ENCODE measurements around the gene UBFD1.
"Not testable (repeated sequence)": the region's sequence is repeated elsewhere in the genome, so short reads cannot be mapped to it uniquely, and the experiment has no call there.

Gene UBFD1, protein sequence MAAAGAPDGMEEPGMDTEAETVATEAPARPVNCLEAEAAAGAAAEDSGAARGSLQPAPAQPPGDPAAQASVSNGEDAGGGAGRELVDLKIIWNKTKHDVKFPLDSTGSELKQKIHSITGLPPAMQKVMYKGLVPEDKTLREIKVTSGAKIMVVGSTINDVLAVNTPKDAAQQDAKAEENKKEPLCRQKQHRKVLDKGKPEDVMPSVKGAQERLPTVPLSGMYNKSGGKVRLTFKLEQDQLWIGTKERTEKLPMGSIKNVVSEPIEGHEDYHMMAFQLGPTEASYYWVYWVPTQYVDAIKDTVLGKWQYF

DNA sequence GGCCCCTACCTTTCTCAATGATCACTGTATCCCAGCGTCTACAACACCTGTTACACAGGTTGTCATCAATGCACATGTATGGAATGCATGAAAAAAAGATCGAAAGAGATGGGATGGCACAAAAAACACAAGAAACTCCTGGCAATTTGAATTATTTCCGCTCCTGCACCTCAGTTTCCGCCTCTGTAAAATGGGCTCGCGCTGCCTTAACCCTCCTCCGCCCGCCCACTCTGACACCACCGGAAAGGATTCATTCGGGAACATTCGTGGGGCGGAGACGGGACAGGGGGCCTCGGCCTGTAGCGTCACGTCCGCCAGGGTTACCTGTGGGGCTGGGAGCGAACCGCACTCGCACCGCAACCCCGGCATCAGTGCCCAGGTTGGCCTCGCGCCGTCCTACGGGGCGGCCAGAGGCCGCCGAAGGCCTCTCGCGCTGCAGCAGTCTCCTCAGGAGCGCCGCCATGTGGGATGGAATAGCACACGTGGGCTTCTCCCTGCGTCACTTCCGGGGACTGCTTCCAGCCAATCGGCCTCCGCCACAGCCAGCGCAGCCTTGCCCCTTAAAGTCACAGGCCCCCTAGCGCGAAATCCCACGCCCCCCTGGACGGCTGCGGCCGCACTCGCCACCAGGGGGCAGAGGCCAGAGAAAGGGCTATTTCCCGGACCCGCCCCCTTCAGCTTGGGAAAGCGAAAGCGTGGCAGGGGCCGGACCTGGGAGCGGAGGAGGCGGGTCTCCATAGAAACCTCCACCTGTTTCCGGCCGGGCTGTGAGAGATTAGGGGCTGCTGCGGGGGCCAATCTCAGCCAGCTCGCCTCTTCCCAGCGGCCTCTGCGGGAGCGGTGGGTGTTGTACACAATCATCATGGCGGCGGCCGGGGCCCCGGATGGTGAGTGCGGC lies at the start of gene UBFD1, which contains the start of gene EARS2:
Gene UBFD1 (plus strand): TSS at position 847 of the 898 bp plus-strand sequence. CDS start 16 bp downstream, at position 863.
Gene EARS2 (minus strand): TSS at position 470 of the 898 bp plus-strand sequence. CDS start 7 bp downstream, at position 463.
- DNase-seq = peak; percentile 99

DNA sequence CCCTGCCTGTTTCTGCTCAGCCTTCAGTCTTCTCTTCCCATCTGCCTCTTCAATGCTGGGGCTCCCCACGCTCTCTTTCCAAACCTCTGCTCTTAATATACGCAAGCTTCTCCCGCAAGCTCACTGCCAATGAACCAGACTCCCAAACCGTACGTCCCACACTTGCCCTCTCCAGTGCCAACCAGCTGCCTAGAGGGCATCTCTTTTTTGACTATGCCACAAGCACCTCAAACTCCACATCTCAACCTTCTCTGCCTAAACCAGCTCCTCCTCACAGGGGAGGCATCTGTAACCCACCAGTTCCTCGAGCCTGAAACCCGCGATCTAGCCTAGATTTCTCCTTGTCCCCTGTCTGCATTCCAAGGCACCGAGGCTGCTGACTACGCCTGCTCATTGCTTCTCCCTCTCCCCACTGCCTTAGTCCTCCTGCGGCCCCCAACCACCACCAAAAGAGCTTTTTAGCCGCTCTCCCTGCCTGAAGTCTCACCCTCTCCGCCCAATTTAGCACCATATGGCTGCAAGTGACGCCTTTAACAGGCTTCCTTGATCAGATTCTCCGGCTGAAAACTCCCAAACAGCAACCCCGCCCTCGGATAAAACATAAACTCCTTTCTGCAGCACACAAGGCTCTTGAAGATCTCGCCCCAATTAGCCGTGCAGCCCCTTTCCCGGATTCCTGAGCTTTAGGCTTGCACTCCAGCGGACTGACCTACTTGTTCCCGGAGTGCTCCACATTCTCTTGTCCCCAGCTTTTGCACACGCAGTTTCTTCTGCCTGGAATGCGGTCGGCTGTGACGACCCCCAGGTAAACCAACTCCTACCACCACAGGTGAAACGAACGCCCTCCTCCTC lies 48.7 kb upstream of the UBFD1 start:
- DNase-seq = peak; percentile 69

DNA sequence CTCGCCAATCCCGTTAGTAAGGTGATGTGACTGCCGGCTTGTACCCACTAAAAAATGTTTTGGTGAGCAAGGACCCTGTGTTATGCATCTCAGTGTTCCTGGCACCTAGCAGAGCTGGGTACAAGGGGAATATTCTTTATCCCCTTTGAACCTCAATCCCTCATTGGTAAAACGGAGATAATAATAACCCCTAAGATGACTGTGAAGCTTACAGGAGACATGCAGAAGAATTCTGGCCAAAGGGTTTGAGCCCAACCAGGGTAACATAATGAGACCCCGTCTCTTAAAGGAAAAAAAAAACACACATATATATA lies 48.1 kb upstream of the UBFD1 start:
- DNase-seq = no peak

DNA sequence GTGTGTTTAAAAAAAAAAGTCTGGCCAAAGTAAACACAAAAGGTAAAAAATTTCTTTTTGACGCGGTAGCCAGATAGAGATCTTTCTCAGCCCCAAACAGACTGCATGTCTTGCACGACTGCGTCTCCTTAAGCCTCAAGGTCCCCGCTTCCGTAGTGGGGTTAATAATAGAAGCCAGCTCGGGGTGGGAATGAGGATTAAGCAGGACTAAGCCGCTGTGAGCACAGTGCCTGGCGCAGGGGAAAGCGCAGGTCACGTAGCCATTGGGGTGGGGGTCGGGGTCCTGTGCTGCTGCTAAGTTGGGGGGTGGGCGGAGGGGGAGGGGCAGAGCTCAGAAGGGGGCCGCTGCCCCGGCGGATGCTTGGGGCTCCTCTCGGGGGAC lies 47.8 kb upstream of the UBFD1 start:
- peak; percentile 69 for DNase-seq

DNA sequence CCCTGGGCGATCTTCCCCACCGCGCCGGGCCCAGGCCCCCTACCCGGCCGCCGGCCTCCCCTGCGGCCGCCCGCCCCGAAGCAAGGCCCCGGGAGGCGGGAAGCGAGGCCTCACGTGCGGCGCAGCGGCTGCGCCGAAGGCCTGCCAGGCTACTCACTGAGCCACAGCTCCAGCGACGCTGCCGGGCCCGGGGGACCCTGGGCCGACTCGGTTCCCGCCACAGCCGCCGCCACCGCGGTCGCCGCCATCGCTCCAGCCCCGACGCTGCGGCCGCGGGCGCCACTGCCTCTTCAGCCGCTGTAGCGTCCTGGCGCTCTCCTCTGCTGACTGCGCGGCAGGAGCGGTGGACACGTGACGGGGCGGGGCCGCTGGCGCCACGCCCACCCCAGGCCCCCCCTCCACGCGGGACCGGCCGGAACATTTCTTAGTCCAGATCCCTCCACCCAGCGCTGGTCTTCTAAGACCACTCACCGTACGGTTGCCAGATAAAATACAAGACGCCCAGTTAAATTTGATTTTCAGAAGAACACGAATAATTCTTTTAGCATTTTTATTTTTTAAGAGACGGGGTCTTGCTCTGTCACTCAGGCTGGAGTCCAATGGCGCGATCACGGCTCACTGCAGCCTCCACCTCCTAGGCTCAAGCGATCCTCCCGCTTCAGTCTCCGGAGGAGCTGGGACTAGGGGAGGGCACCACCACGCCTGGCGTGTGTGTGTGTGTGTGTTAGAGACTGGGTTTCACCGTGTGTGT lies 47.2 kb upstream of the UBFD1 start, which contains the start of gene GGA2:
Gene GGA2 (minus strand): TSS at position 331 of the 751 bp plus-strand sequence. CDS start 83 bp downstream, at position 248.
- peak; percentile 90 for DNase-seq

DNA sequence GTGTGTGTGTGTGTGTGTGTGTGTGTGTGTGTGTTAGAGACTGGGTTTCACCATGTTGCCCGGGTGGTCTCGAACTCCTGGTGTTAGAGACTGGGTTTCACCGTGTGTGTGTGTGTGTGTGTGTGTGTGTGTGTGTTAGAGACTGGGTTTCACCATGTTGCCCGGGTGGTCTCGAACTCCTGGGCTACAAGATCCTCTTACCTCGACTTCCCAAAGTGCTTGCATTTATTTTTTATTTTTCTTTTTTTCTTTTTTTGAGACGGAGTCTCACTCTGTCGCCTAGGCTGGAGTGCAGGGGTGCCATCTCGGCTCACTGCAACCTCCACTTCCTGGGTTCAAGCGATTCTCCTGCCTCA lies 46.6 kb upstream of the UBFD1 start:
- DNase-seq = not testable (repeated sequence)

DNA sequence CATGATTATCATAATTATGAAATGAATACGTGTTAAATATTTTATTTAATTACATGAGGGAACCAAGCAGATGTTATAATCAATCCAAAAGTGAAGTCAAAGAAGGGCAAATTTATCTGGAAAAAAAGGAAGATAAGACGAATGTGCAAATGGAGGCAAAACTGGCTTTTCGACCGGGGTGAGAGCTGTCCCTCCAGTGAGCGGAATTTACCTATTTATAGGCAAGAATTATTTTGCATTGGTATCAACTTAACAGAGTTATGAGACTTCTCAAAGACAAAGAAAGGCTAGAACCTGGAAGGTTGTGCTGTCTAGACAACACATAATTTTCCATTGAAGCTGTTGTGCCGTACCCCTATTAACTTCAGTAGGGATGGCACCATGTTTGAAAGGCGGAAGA lies 45.8 kb upstream of the UBFD1 start:
- DNase-seq = no peak

DNA sequence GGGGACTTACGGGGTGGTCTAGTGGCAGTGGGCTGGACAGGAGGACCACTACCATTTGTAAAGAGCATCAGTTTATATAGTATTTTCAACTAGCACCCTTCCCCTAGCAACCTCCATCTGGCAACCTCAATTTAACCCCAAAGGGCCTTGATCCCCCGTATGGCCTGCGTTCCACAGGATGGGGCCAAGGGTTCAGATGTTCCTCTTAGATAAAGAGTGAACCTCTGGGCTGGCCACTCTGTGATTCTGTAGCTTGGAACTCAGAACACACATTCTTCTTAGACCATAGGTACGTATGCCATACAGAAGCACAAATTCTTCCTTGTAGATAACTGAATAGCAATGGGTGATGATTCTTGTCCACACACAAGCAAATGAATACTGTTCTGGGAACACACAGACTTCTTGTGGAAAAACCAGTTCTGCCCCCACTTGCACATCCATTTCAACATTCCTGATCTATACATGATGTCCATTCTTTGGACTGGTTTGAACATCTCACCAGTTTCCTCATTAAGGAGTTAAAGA lies 45.3 kb upstream of the UBFD1 start:
- DNase-seq = no peak

DNA sequence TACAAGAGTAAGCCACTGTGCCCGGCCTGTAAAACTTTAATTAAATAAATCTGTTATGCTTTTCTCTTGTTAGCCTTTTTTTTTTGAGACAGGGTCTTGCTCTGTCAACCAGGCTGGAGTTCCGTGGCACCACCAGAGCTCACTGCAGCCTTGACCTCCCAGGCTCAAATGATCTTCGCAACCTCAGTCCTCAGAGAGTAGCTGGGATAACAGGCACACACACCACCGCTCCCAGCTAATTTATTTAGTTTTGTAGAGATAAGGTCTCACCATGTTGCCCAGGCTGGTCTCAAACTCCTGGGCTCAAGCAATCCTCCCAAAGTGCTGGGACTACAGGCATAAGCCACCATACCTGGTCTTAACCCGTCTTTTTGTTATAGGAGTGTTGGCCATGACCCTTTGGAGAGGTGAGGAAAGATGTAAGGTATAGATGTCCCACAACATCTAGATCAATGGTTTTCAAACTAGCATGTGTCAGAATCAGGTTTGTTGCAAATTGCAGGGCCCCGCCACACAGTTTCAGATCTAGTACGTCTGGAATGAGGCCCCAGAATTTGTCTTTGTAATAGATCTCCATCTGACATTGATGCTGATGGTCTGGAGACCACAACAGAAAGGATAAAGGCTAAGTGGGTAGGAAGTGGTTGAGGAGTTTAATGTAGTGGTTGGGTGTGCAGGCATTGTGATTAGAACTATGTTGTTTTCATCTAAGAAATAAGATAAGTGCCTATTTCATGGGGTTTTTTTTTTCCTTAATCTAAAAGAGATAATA lies 43.0 kb upstream of the UBFD1 start:
- no peak for DNase-seq

DNA sequence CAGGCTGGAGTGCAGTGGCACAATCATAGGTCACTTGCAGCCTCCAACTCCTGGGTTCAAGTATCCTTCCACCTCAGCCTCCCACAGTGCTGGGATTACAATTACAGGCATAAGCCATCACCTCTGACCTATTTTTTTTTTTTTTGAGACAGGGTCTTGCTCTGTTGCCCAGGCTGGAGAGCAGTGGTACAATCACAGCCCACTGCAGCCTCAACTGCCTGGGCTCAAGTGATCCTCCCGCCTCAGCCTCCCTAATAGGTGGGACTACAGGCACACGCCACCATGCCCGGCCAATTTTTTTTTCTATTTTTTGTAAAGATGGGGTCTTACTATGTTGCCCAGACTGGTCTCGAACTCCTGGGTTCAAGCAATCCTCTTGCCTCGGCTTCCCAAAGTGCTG lies 41.6 kb upstream of the UBFD1 start:
- DNase-seq = no peak

DNA sequence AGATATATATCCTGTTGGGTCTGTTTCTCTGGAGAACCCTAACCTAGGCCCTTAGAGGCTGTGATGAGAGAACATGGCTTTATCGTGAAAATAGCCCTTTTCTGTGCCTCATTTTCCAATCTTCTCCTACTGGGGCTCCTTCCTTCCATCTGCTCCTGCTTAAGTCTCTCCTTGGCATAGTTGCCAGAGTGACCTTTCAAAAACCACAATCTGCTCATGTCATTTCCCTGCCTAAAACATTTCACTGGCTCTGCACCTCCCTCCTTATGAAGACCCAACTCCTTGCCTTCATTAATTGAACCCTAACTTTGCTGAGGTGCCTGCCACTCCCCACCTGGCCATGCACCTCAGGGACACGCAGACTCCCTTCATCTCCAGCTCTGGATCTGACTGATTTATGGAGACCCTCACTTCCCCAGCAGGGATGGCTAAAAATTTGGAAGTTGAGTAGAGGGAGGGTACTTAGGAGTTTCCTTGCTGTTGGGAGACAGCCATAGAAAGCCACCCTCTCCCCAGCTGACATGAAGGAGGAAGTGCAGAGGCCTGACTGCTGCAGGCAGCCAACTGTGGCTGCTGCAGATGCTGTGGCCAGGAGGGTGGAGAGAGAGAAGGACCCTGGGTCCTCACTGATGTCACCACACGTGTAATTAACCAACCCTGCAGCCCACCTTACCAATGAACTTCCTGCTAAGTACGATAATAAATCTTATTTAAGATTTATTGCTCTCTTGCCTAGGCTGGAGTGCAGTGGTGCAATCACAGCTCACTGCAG lies 41.0 kb upstream of the UBFD1 start:
- peak; percentile 13 for DNase-seq

DNA sequence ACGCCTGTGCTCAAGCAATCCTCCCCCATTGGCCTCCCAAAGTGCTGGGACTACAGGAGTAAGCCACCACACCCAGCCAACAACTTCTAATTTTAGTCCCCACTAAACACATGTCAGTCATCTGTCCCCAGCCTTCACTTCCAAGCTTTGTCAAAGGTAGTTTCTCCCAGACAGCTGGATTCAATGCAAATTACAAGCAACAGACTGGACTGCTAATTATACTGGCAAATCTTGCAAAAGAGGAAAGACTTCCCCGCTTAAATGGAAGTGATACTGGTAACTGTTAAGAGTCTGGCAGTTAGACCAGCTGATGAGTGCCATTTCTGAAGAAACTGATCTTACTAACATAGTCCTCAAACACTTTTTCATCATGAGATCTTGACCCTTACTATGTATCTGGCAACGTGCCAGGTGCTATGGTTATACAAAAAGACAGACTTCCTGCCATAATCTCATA lies 39.1 kb upstream of the UBFD1 start:
- peak; percentile 72 for DNase-seq

DNA sequence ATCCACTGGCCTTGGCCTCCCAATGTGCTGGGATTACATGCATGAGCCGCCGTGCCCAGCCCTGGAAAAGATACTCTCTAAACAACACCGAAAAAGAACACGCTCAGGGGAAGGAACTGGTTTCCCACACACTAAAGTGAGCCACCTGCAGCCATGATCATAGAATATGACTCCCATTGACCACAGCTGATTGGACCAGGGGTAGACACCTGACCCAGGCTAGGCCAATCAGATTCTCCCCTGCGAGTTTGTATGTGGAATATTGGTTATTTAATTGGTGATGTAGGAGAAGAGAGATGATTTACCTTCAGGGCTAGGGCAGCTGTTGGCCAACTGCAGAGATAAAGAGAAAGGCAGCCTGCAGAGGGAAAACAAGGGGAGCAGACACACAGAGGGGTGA lies 38.2 kb upstream of the UBFD1 start:
- DNase-seq = peak; percentile 18

DNA sequence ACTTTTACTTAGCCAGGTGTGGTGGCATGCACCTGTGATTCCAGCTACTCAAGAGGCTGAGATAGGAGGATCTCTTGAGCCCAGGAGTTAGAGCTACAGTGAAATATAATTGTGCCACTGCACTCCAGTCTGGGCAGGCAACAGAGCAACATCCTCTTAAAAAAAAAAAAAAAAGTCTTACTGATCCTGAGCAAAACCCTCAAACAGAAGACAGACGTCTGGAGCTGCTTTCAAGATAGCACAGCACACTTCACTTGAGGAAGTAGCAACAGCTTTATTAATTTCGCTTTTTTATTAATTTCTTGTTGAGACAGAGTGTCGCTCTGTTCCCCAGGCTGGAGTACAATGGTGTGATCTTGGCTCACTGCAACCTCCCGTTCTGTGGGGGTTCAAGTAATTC lies 37.0 kb upstream of the UBFD1 start:
- DNase-seq = no peak

DNA sequence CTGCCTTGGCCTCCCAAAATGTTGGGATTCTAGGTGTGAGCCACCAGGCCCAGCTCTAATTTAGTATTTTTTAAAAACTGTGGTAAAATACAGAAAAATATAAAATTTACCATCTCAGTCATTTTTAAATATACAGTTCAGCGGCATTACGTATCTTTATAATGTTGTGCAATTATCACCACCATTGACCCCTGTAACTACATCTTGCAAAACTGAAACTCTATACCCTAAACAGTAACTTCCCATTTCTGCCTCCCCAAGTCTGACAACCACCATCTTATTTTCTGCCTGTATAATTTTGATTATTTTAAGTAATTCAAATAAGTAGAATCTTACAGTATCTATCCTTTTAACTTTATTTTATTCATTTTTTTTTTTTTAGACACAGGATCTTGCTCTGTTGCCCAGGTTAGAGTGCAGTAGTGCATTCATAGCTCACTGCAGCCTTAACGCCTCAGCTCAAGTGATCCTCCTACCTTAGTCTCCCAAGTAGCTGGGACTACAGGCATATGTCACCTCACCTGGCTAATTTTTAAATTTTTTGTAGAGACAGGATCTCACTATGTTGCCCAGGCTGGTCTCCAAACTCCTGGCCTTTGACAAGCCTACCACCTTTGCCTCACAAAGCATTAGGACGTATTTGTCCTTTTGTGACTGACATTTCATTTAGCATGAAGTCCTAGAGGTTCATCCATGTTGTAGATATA lies 36.3 kb upstream of the UBFD1 start:
- no peak for DNase-seq

DNA sequence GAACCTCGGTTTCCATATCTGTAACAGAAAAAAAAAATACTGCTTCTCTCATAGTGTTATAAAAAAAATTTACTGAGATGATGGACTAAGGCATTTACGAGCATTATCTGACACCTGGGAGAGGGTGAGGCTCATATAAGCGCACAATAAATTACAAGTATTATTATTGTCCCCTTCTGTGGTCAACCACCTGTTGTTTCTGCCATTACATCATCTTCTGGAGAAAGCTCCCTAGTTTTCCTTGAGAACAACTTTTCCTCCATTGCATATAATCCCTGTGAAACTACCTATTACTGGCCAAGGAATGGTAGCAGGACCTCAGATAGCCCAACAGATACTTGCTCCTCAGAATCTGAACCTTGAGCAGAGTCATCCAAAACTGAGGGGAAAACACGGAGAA lies 35.6 kb upstream of the UBFD1 start:
- no peak for DNase-seq

DNA sequence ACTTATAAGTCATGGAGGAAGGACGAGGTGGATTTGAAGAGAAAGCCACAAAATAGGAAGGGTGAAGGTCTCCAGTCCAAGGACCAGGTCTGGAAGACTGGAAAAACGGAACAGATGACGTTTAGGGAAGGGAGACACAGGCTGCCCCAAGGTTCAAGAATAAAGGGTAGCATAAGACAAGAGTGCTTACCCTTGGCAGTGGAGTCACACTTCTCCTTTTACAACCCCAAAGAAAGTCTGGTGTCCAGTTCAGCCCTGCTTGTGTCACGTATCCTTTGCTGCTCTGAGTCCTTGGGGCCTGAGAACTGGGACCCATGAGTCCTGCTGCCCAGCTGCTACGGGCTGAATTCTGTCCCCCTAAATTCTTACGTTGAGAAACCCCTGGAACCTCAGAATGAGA lies 34.2 kb upstream of the UBFD1 start:
- DNase-seq = no peak

DNA sequence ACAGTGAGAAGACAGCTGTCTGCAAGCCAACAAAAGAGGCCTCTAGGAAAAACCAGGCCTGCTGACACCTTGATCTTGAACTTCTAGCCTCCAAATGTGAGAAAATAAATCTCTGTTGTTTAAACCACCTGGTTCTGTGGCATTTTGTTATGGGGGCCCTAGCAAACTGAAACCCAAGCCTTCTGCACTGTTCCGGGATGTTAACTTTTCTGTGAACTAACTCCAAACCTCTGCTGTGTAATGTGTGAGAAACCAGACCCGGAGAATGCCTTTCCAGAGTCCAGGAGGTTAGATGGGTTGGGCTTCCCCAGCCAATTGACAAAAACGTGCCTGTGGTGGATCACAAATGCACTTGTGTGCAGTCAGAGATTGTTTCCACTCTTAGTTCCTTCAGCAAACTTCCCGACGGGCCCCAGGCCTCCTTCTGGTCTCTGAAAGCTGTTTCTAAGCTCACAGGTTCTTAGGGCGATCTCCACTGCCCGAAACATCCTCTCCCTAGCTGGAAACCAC lies 33.6 kb upstream of the UBFD1 start:
- no peak for DNase-seq

DNA sequence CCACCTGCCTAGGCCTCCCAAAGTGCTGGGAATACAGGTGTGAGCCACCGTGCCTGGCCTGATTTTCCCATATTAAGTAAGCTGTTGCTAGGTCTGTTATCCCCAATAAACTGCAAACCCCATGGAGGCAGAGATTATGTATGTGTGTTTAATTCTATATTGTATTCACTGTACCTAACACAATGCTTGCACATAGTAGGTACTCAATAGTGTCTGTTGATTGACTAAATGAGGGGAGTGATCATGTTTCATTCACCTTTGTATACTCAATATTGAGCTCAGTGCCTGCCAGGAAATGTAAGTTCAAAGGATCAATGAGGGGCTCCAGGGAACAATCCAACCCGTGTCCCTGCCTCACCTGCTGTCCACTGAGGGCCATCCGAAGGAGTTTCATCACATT lies 32.6 kb upstream of the UBFD1 start:
- DNase-seq = no peak
